Activated CD4-positive, alpha-beta T cell treated with anti-CD3 and anti-CD28 coated beads, Interleukin-2, amount 10 ng/mL, durations not matched to agents 7 days and 5 days (primary cell): ENCODE results near the gene TRIM14. TPM values are rescaled to one million over a fixed set of nuclear protein-coding genes. Genes with fewer than 3 reads are reported as not detected.
"Not testable (repeated sequence)": the region's sequence is repeated elsewhere in the genome, so short reads cannot be mapped to it uniquely, and the experiment has no call there.

Source experiments
- CTCF ChIA-PET: fragments of 350-600 bp; sonication (Branson Sonifier 250); formaldehyde crosslinking; loops from one replicate; lab custom pipeline; 2021; ENCODE audit warnings: antibody characterized with exemption; lab: Charles Lee
- POLR2A ChIA-PET: fragments of 350-600 bp; sonication (Branson Sonifier 250); formaldehyde crosslinking; loops from one replicate; lab custom pipeline; 2021; ENCODE audit warnings: antibody characterized with exemption; lab: Charles Lee
- DNase-seq: peaks from one replicate; pipeline ENCODE4 v3.0.0-alpha.2; 2020
- H3K27ac Mint-ChIP-seq: one replicate; pipeline ENCODE4 v1.8.0; 2021; ENCODE audit warnings: mild to moderate bottlenecking, moderate library complexity, mixed read lengths
- H3K27me3 Mint-ChIP-seq: one replicate; pipeline ENCODE4 v1.8.0; 2021; ENCODE audit warnings: mixed read lengths
- H3K36me3 Mint-ChIP-seq: one replicate; pipeline ENCODE4 v1.8.0; 2021; ENCODE audit warnings: low read depth, mixed read lengths
- H3K4me1 Mint-ChIP-seq: one replicate; pipeline ENCODE4 v1.8.0; 2021; ENCODE audit warnings: mixed read lengths
- H3K4me3 Mint-ChIP-seq: one replicate; pipeline ENCODE4 v1.8.0; 2021; ENCODE audit warnings: mild to moderate bottlenecking, moderate library complexity, mixed read lengths
- H3K9me3 Mint-ChIP-seq: one replicate; pipeline ENCODE4 v1.8.0; 2021; ENCODE audit warnings: mixed read lengths
- total RNA-seq, 2 experiments: library from RNA; stranded (reverse); gene quantifications; one replicate each; pipeline ENCODE4 v1.2.3, GENCODE V29; 2021

Gene TRIM14
- total RNA-seq, 2 experiments from 2014 or later = 116 to 124 TPM

DNA sequence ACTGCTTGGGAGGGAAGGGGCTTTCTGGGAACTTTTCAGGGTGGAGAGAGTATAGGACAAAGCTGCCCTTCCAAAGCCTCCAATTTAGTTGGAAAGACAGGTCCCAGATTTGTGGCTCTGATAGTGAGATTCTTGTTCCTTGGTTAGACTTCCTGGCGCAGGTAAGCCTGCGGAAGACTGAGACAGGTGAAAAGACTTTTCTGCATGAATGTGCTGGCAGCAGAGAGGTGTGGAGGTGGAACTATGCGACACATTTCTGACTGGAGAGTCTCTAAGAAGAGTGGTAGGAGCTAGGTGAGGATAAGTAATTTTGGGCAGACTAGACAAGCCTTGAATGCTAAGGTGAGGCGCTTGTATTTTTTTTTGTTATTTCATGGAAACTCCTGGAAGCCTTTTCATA lies 32.6 kb downstream of the TRIM14 start:
- Mint-ChIP-seq H3K4me3 (no peak overlapping the region), H3K4me1 (peaks cover 47% of the 10 kb centered on the region), H3K27me3 (no peaks in the 10 kb centered on the region), H3K36me3 (peaks cover 67% of the 10 kb centered on the region), H3K9me3 (no peaks in the 10 kb centered on the region), H3K27ac (peak overlapping the region; percentile 58)
- ChIA-PET CTCF (interaction anchor here (6.0 kb wide), 1 partner anchor 10 kb away, joined by 39 read pairs; no protein-coding TSS in a partner anchor), POLR2A (no interaction called here)
- DNase-seq = no peak

DNA sequence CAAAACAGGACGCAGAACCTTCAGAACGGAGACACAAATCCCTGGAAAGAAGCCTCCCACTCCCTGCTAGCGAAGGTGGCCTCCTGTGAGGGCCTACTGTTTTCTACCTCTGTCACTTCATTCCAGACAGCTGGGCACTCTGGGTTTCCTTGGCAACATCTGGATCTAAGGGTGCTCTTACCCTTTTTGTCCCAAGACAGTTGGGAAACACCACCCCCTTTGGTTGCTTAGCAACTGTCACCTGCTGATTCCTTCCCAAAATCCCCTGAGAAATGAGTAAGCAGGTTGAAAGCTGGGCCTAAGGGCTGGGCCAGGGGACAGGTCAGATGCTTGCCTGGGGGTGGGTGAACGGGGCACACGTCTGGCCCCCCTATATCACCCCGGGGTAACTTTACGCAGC lies 33.1 kb downstream of the TRIM14 start:
- Mint-ChIP-seq H3K9me3 (no peaks in the 10 kb centered on the region), H3K27ac (peak overlapping the region; percentile 58), H3K36me3 (peaks cover 68% of the 10 kb centered on the region), H3K4me1 (peaks cover 51% of the 10 kb centered on the region), H3K27me3 (no peaks in the 10 kb centered on the region), H3K4me3 (no peak overlapping the region)
- ChIA-PET CTCF (interaction anchor here (6.0 kb wide), 1 partner anchor 11 kb away, joined by 39 read pairs; no protein-coding TSS in a partner anchor), POLR2A (no interaction called here)
- no peak for DNase-seq

DNA sequence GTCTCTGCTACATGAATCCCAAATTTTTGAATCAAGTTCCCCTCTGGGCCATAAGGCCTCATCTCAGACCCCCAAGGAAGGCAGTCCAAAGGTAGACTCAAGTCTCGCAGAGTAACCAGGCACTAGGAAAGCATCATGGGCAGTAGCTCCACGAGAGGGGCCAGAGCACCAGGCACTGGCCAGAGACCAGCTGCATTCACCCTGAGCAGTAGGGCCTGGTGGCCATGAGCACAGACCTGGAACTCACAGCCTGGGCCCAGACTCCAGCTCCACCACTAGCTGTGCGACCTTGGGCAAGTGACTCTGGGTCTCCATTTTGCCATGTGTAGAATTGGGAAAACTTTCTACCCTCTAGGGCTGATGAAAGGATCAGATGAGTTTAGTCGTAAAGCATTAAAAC lies 34.0 kb downstream of the TRIM14 start:
- CTCF ChIA-PET = interaction anchor here (0.5 to 6.0 kb wide), 4 partner anchors 12 to 86 kb away, joined by 3 to 39 read pairs (median 4); no protein-coding TSS in a partner anchor

DNA sequence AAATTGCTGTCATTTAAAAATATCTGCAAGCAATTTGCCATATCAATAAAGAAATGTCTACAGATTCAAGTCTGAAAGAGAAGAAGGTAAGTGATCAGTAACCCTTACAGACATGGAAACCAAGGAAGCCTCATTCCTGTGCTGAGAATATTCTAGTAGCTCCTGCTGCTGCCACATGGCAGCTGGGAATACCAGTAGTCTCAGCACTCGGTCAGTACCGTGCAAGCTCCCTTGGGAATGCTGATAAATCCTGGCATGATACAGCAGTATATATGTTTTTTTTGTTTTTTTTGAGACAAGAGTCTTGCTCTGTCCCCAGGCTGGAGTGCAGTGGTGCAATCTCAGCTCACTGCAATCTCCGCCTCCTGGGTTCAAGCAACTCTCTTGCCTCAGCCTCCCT lies 34.6 kb downstream of the TRIM14 start:
- no peaks in the 10 kb centered on the region for H3K27me3 Mint-ChIP-seq
- POLR2A ChIA-PET = no interaction called here

More for the DNA sequence above, 34.0 kb downstream of the TRIM14 start:
- POLR2A ChIA-PET = no interaction called here
- H3K4me3 Mint-ChIP-seq = no peak overlapping the region
- no peak for DNase-seq
- peaks cover 64% of the 10 kb centered on the region for H3K36me3 Mint-ChIP-seq
- H3K27ac Mint-ChIP-seq = no peak overlapping the region
- H3K4me1 Mint-ChIP-seq = peaks cover 49% of the 10 kb centered on the region
- H3K27me3 Mint-ChIP-seq = no peaks in the 10 kb centered on the region
- no peaks in the 10 kb centered on the region for H3K9me3 Mint-ChIP-seq

GRCh38 chr9:98083566-98084183 lies 35.3 kb downstream of the TRIM14 start:
- POLR2A ChIA-PET = no interaction called here
- H3K36me3 Mint-ChIP-seq = peaks cover 61% of the 10 kb centered on the region

More for the DNA sequence above, 34.6 kb downstream of the TRIM14 start:
- no peak for DNase-seq
- CTCF ChIA-PET = interaction anchor here (0.7 to 6.0 kb wide), 5 partner anchors 10 to 25 kb away, joined by 3 to 39 read pairs (median 4); no protein-coding TSS in a partner anchor
- Mint-ChIP-seq H3K4me1 (peaks cover 43% of the 10 kb centered on the region), H3K27ac (no peak overlapping the region), H3K36me3 (peaks cover 61% of the 10 kb centered on the region), H3K9me3 (no peaks in the 10 kb centered on the region), H3K4me3 (no peak overlapping the region)

DNA sequence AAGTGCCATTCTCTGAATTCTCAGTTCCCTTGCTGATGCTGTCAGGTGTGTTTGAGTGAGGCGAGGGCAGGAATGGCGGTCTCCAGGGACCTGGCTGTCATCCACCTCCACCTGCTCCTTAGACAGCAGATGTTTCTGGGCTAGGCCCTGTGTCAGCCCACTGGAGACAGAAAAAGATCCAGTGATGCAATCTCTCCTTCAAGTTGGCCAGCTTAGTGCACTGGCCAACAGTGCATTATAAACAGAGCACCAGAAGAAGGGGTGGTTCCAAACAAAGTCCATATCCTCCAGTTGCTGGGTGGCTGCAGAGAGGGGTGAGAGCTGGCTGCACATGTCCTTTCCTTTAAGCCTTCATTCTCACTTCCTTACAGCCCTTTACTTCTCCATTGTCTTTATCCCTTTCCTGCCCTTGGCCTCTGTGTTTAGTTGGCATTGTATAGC lies 35.9 kb downstream of the TRIM14 start:
- ChIA-PET CTCF (interaction anchor here (1.0 kb wide), 1 partner anchor 12 kb away, joined by 3 read pairs; no protein-coding TSS in a partner anchor), POLR2A (no interaction called here)
- H3K36me3 Mint-ChIP-seq = peaks cover 58% of the 10 kb centered on the region

More at GRCh38 chr9:98083566-98084183, 35.3 kb downstream of the TRIM14 start:
- Mint-ChIP-seq H3K9me3 (no peaks in the 10 kb centered on the region), H3K4me3 (no peak overlapping the region), H3K27ac (peak overlapping the region; percentile 52), H3K27me3 (no peaks in the 10 kb centered on the region), H3K4me1 (peaks cover 40% of the 10 kb centered on the region)
- CTCF ChIA-PET = interaction anchor here (0.7 to 6.0 kb wide), 3 partner anchors 9 to 25 kb away, joined by 3 to 39 read pairs (median 5); no protein-coding TSS in a partner anchor
- DNase-seq = no peak

DNA sequence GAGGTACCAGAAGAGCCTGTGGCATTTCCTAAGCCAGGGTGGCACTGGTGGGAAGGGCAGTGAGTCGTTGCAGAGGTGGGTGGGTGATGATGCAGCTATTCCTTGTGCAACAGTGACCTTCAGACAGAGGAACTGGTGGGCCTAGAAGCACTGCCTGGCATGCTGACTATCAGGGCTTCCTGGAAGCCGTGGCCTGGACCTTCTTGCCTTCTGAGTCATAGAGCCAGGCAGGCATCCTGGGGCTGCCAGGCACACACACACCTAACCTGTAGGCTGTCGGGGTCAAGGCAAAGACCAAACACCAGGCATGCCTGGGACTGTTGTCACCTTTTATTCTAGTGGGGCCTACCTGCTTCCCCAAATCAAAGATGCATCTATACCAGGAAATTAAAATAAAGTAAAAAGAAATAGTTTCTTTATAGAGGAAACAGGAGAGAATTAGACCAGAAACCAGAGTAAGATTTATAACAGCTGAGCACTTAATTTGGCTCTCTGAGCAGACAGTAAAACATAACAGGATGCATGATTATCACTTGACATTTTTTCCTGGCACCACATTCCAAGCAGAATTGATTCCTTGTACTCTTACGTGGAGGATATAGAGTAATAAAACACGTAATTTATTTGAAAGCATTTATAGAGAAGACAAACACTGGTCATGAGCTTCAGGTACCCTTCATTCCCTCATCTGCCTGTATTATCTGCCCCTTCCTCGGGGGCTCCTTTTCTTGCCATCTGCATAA lies 37.4 kb downstream of the TRIM14 start:
- peak overlapping the region; percentile 74 for H3K27ac Mint-ChIP-seq
- POLR2A ChIA-PET = interaction anchor here (0.6 kb wide), 1 partner anchor 173 kb away, joined by 3 read pairs; no protein-coding TSS in a partner anchor
- DNase-seq = peak; percentile 25
- H3K36me3 Mint-ChIP-seq = peaks cover 64% of the 10 kb centered on the region
- no peak overlapping the region for H3K4me3 Mint-ChIP-seq
- no peaks in the 10 kb centered on the region for H3K27me3 Mint-ChIP-seq
- peaks cover 47% of the 10 kb centered on the region for H3K4me1 Mint-ChIP-seq
- no peaks in the 10 kb centered on the region for H3K9me3 Mint-ChIP-seq
- CTCF ChIA-PET = interaction anchor here (1.2 kb wide), 1 partner anchor 74 kb away, joined by 3 read pairs; no protein-coding TSS in a partner anchor

More for the DNA sequence above, 35.9 kb downstream of the TRIM14 start:
- DNase-seq = no peak
- H3K27ac Mint-ChIP-seq = no peak overlapping the region
- H3K4me1 Mint-ChIP-seq = peaks cover 40% of the 10 kb centered on the region
- H3K27me3 Mint-ChIP-seq = no peaks in the 10 kb centered on the region
- H3K9me3 Mint-ChIP-seq = no peaks in the 10 kb centered on the region
- H3K4me3 Mint-ChIP-seq = no peak overlapping the region

DNA sequence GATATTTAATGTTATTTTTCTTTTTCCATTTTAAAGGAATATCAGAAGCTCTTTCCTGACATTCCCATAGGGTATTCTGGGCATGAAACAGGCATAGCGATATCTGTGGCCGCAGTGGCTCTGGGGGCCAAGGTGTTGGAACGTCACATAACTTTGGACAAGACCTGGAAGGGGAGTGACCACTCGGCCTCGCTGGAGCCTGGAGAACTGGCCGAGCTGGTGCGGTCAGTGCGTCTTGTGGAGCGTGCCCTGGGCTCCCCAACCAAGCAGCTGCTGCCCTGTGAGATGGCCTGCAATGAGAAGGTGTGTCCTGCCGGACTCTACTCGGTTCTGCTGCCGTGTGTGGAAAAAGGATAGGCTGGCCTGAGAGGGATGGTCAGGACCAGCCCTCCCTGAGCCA lies 38.2 kb downstream of the TRIM14 start:
- peaks cover 51% of the 10 kb centered on the region for H3K4me1 Mint-ChIP-seq
- no peak for DNase-seq
- no peak overlapping the region for H3K4me3 Mint-ChIP-seq
- POLR2A ChIA-PET = no interaction called here
- peaks cover 58% of the 10 kb centered on the region for H3K36me3 Mint-ChIP-seq
- H3K9me3 Mint-ChIP-seq = no peaks in the 10 kb centered on the region
- CTCF ChIA-PET = interaction anchor here (1.2 to 2.5 kb wide), 2 partner anchors 17 to 73 kb away, joined by 3 to 8 read pairs; no protein-coding TSS in a partner anchor
- peak overlapping the region; percentile 74 for H3K27ac Mint-ChIP-seq
- H3K27me3 Mint-ChIP-seq = no peaks in the 10 kb centered on the region

DNA sequence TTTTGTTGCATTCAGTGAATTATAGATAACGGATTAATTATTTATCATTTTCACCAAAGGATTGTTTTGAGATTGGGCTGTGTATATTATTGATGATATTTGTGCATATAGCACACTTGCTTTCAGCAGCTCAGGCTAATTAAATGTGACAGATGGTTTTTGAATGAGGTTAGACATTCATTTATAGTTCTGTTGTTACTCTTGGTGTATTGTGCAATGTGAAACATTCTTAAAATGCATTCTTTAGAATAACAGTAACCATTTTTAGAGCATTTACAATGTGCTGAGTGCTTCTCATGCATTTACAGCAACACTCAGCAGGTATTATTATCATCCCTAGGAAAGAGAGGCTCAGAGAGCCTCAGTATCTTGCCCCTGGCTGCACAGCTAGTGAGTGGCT lies 38.7 kb downstream of the TRIM14 start:
- no peak overlapping the region for H3K4me3 Mint-ChIP-seq
- peak overlapping the region; percentile 38 for H3K27ac Mint-ChIP-seq
- H3K36me3 Mint-ChIP-seq = peaks cover 55% of the 10 kb centered on the region
- H3K4me1 Mint-ChIP-seq = peaks cover 56% of the 10 kb centered on the region
- H3K27me3 Mint-ChIP-seq = no peaks in the 10 kb centered on the region
- ChIA-PET CTCF (interaction anchor here (0.7 to 2.5 kb wide), 4 partner anchors 13 to 93 kb away, joined by 3 to 8 read pairs (median 3); no protein-coding TSS in a partner anchor), POLR2A (no interaction called here)
- H3K9me3 Mint-ChIP-seq = no peaks in the 10 kb centered on the region
- no peak for DNase-seq

GRCh38 chr9:98078895-98079294 lies 40.1 kb downstream of the TRIM14 start:
- Mint-ChIP-seq H3K36me3 (peaks cover 52% of the 10 kb centered on the region), H3K4me1 (peaks cover 69% of the 10 kb centered on the region), H3K27me3 (no peaks in the 10 kb centered on the region), H3K27ac (no peak overlapping the region), H3K9me3 (no peaks in the 10 kb centered on the region), H3K4me3 (no peak overlapping the region)
- CTCF ChIA-PET = interaction anchor here (1.0 to 2.5 kb wide), 3 partner anchors 14 to 44 kb away, joined by 3 to 8 read pairs (median 3); no protein-coding TSS in a partner anchor
- POLR2A ChIA-PET = no interaction called here
- DNase-seq = no peak

GRCh38 chr9:98076514-98076890 lies 42.5 kb downstream of the TRIM14 start:
- H3K27ac Mint-ChIP-seq = peak overlapping the region; percentile 91
- H3K27me3 Mint-ChIP-seq, POLR2A ChIA-PET, H3K4me3 Mint-ChIP-seq, H3K9me3 Mint-ChIP-seq, DNase-seq: not testable (repeated sequence)
- CTCF ChIA-PET = interaction anchor here (1.3 to 1.5 kb wide), 2 partner anchors 21 to 182 kb away, joined by 3 read pairs; no protein-coding TSS in a partner anchor
- peaks cover 30% of the 10 kb centered on the region for H3K36me3 Mint-ChIP-seq
- peaks cover 48% of the 10 kb centered on the region for H3K4me1 Mint-ChIP-seq

DNA sequence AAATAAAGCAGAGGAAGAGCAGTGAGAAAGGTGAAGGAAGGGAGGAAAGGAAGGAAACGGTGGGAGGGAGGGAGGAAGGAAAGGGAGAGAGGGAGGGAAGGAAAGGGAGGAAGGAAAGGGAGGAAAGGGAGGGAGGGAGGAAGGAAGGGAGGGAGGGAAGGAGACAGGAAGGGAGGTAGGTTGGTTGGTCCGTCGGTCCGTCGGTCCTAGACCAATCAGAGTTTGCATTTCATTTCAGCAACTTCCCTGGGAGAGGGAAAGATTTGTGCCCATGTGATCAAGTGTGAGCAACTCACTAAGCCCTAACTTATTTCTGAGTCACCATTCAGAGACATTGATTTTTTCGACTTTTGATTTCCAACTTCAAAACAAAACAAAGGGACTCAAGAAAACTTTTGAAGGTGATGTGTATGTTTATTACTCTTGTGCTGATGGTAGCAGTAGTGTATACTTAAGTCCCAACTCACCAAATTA lies 43.7 kb downstream of the TRIM14 start:
- no peaks in the 10 kb centered on the region for H3K27me3 Mint-ChIP-seq
- peak; percentile 21 for DNase-seq
- H3K36me3 Mint-ChIP-seq = peaks cover 26% of the 10 kb centered on the region
- no peaks in the 10 kb centered on the region for H3K9me3 Mint-ChIP-seq
- H3K4me1 Mint-ChIP-seq = peaks cover 42% of the 10 kb centered on the region
- peak overlapping the region; percentile 91 for H3K27ac Mint-ChIP-seq
- CTCF ChIA-PET = interaction anchor here (0.7 to 2.5 kb wide), 7 partner anchors 9 to 181 kb away, joined by 3 to 18 read pairs (median 5); partner anchors contain the start of gene TBC1D2
- POLR2A ChIA-PET = no interaction called here
- H3K4me3 Mint-ChIP-seq = no peak overlapping the region
